NCI-H69 (cell line): Measurements from ENCODE around the gene ARHGAP29.

Source experiments
- DNase-seq: peaks from one replicate; lab custom pipeline; 2025; lab: John Stamatoyannopoulos, UW

The ARHGAP29 gene

DNA sequence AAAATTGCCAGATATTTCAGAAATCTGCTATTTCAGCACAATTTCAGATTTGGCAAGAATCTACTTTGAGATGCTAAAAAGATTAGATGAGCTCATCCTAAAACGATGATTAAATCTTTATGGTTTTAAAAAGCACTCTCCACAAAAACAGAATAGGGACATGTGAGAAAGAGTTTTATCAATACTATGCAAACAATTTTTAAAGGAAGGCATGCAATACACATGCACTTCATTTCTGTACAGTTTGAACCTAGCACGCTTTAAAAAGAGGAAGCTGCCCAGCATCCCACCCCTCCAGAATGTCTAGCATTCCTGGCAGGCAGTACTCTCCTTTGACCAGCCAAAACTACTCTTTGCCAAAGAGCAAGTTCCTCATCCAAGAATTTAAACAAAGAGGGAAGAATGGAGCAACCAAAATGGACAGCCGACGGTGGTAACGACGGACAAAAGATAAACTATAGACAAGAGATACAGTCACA, 1.3 kb downstream of the ARHGAP29 start:
- DNase-seq = peak; percentile 14

DNA sequence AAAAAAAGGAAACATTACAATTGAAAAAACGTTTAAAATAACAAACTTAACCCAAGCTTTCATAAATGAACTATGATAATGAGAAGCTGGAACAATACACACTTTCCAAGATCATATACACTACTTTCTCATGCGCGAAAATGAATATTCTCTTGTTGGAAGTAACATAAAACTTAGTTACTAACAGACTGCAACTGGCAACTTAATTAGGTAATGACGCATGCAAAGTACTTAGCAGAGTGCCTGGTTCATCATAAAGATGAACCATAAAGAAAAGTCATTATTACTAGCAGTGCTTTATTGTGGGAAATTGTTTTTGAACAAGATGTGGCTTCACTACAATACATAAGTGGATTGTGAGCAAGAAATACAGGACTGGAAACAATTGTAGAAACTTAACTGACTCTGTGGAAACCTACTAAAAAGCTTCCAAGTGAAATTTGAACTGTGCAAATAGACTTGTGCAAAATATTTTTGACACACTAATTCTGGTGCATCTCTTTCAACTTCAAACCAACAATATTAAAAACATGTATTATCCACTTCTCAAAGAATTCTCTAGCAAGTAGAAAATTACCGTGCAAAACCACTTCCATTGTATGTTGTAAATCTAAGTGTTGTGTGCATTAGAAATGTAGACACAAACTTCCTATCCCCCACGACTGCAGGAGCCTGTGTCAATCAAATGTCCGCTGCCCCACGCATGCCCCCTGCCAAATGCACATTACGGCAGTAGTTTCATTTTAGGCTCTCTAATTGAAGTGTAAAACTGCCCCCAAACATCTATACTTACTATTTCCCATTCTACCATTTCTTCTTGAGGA, 2.0 kb downstream of the ARHGAP29 start:
- peak; percentile 24 for DNase-seq

DNA sequence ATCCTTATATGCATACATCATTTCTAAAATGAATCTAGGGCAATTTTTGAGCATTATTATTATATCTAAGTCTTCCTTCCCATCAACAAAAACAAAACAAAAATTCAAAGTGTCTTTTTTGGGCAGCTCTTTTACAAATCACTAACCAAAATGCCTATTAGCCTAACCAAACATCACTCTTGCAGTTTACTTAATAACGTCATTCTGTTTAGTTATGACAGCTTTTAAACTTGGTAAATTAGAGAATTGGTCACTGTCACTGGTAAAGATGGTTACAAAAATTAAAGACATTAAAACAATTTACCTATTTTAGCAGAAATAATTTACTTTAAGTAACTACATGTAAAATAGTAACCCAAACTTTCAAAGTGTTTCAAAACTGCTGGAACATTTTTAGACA, 2.8 kb downstream of the ARHGAP29 start:
- peak; percentile 3 for DNase-seq

GRCh38 chr1:94231746-94232145, 5.6 kb downstream of the ARHGAP29 start:
- peak; percentile 2 for DNase-seq

DNA sequence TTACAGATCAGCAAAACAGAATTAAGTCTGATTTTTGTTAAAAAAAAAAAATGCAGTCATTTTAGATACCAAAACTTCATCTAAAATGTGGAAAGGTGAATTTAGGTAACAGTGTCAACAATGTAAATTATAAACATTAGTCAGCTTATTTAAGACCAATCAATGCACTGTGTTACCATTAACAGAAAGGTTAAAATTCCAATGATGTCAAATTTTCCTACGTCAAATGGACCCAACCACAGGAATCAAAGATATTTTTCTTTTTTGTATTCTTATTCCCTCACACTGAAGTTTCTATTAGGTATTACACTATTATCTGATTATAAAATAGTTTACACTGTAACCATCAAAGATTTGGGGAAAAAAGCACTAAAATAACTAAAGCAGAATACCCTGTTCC, 6.5 kb downstream of the ARHGAP29 start:
- DNase-seq = no peak

GRCh38 chr1:94228640-94229375, 8.6 kb downstream of the ARHGAP29 start:
- DNase-seq = peak; percentile 47

DNA sequence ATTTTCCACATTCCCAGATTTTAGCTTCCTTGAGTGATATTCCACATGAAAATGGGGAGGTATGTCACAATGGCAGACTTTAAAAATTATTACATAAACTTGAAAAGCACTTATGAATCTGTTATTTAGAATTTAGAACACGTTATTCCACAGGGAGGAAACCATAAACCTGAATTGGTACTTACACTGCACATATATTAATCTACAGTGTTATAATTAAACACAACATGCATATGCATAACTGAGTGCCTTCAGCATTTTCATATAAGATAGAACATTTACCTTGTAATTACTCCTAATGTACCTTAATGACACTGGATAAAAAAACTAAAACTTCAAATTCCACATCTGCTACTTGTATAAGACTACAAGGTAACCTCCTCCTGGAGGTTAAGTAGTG, 9.8 kb downstream of the ARHGAP29 start:
- peak; percentile 45 for DNase-seq

DNA sequence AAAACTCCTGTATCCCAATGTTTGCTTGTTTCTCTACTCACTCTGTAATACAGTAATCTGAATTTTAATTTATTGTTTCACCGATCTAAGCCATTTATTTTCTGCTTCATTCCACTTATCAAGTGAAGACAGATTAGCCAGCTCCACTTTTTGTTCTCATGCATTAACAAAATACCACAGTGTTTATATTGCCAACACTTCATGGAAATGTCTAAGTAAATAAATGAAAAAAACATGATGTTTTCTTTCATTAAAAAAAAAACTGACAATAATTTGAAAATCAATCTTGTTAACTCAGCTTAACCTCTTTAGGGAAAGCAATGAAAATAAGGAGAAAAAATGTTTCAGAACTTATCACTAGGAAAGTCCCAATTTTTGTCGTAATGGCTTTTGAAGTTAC, 11.5 kb downstream of the ARHGAP29 start:
- no peak for DNase-seq

DNA sequence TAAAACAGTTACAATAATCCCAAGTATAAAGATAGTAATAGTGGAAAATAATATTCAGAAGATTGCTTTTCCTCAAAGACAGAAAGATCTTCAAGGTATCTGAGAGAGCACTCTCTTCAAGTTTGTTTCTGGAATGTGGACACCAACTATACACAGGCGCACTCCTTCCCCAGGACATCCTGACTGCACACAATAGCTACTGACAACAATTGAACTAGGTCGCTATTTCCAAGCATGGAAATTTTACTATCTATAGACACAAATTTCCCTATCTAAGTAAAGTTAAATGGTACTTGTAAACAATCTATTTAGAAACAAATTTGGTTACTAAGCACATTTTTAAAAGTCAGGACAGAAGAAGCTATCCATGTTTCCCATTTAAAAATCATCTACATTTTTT, 19.1 kb downstream of the ARHGAP29 start:
- no peak for DNase-seq

- no peak for DNase-seq
Observed at GRCh38 chr1:94215955-94216354, 21.4 kb downstream of the ARHGAP29 start.

DNA sequence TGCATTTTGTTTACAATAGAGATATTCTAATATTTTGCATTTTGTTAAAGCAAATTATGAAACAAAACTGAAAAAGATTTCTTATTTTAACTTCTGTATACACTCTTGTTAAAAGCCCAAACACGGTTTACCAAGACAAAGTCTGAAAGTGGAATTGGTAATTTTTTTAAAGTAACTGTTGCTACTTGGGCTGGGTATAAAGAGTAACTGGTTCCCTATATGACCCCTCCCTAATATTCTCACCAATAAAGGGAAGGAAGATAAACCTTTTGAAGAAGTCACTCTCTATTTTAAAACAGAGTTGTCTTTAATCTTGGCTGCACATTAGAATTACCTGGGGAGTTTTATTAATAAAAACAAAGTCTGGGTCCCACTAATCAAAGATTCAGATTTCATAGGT, 27.4 kb downstream of the ARHGAP29 start:
- DNase-seq = no peak

GRCh38 chr1:94209425-94209824, 28.0 kb downstream of the ARHGAP29 start:
- no peak for DNase-seq

- no peak for DNase-seq
Observed at GRCh38 chr1:94207695-94208094, 29.7 kb downstream of the ARHGAP29 start.

GRCh38 chr1:94205639-94206038, 31.7 kb downstream of the ARHGAP29 start:
- no peak for DNase-seq

DNA sequence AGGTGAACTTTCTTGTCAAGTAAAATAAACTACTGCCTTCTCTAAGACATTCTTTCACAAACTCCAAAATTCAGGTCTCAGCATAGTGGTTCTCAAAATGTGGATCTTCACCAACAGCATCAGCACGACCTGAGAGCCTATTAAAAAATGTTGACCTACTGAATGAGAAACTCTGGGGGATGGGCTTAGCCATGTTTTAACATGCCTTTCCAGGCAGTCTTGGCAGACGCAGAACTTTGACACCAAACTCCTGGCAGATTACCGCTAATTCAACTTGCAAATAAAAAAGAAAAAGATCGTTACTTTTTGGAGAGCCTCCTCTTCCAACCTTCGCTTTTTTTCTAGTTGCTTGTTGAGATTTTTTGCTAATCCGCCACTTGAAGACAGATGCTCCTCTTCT, 35.1 kb downstream of the ARHGAP29 start:
- no peak for DNase-seq

GRCh38 chr1:94199398-94199797, 38.0 kb downstream of the ARHGAP29 start:
- no peak for DNase-seq

GRCh38 chr1:94194079-94194865, 43.1 kb downstream of the ARHGAP29 start:
- no peak for DNase-seq

DNA sequence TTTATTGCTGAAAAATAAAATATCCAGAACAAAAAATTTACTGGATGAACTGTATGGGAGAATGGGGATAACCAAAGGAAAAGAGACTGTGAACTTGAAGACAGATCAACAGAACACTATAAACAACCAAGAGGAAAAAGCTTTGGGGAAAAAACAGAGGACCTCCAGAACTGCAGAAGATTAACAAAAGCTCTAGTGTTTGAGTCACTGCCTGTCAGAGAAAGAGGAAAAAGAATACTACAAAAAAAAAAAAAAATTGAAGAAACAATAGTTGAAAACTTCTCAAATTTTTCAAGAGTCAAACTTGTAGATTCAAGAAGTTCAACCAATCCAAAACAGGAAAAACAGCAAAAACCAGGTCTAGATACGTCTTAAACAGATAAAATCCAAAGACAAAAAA, 44.3 kb downstream of the ARHGAP29 start:
- DNase-seq = no peak

GRCh38 chr1:94191216-94191615, 46.2 kb downstream of the ARHGAP29 start:
- DNase-seq = no peak

- DNase-seq = no peak
Observed at GRCh38 chr1:94186946-94187345, 50.4 kb downstream of the ARHGAP29 start.

GRCh38 chr1:94183197-94183815, 54.1 kb downstream of the ARHGAP29 start:
- DNase-seq = no peak

- no peak for DNase-seq
Observed at GRCh38 chr1:94182191-94182590, 55.2 kb downstream of the ARHGAP29 start.
